ENCODE measurements around the gene RCE1.

RCE1 gene

DNA sequence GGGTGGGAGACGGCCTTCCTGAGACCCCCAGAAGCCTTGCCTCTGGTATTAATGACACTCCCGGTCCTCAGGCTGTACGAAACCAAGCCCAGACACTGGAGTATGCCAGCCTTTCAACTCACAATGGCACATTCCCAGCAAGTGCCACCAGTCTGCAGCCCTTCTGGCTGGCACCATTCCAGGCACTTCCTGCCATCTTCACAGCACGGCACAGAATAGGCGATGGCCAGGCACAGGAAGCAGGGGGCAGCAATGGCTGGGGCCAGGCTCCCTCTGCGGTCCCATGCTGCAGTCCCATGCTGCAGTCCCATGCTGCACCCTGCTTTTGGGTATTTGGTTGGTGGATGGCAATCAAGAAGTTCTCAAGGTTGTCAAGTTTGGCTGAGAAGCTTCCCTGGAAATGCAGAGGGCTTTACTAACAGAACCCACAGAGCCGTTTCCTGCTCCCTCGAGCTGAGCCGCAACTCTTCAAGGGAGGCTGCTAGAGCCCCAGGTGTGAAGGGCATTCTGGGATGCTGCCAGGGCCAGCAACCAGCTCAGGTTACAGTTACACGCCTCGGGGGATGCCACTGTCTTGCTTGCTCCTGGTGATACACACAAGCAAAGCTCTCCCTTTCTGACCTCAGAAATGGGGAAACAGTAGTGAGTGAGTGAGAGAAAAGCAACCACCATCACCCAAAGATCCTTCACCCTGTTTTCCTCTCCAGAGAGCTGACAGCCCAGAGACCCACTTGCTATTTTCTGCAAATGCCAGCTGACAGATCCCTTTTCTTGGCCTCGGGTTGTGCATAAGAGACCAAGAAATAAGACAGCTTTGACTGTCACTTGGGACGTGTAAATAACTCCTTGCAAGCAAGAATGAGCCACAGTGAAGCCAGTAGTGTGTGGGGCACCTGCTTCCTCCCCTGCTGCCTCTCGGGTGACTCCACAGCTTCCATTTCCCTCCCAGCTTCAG is 37.5 kb downstream of the RCE1 start:
- Mint-ChIP-seq H3K27me3 (ENCODE audit: low read depth, poor library complexity) (peaks cover 6% of the 10 kb centered on the region), H3K4me1 (peaks cover 81% of the 10 kb centered on the region), H3K27ac (peak overlapping the region; percentile 36), H3K36me3 (ENCODE audit: low read depth) (no peaks in the 10 kb centered on the region), H3K4me3 (peak overlapping the region; percentile 40), H3K9me3 (no peaks in the 10 kb centered on the region)
- TF ChIP-seq, protein P1, sequence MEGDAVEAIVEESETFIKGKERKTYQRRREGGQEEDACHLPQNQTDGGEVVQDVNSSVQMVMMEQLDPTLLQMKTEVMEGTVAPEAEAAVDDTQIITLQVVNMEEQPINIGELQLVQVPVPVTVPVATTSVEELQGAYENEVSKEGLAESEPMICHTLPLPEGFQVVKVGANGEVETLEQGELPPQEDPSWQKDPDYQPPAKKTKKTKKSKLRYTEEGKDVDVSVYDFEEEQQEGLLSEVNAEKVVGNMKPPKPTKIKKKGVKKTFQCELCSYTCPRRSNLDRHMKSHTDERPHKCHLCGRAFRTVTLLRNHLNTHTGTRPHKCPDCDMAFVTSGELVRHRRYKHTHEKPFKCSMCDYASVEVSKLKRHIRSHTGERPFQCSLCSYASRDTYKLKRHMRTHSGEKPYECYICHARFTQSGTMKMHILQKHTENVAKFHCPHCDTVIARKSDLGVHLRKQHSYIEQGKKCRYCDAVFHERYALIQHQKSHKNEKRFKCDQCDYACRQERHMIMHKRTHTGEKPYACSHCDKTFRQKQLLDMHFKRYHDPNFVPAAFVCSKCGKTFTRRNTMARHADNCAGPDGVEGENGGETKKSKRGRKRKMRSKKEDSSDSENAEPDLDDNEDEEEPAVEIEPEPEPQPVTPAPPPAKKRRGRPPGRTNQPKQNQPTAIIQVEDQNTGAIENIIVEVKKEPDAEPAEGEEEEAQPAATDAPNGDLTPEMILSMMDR (IDR thresholded peaks at IDR 0.05): no peak
- no peak for DNase-seq

DNA sequence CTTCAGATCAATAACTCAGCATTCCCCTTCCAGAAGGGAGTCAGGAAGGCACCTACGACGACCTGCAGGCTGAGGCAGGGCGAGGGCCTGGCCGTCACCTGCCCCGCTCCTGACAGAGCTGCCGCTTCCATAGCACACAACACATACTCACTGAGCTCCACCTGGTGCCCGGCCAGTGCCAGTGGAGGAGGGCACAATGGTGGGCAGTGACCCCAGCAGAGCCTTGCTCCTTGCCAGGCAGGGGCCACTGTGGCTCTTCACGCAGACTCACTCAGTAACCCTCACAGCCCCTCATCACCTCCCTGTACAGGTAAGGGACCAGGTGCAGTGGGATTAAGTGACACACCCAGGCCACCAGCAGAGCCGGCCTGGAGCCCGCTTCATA is 38.2 kb downstream of the RCE1 start:
- H3K4me1 Mint-ChIP-seq: peaks cover 81% of the 10 kb centered on the region
- H3K27me3 Mint-ChIP-seq (ENCODE audit: low read depth, poor library complexity): peaks cover 8% of the 10 kb centered on the region
- no peaks in the 10 kb centered on the region for H3K9me3 Mint-ChIP-seq
- peak overlapping the region; percentile 36 for H3K27ac Mint-ChIP-seq
- peaks cover 3% of the 10 kb centered on the region for H3K36me3 Mint-ChIP-seq (ENCODE audit: low read depth)
- H3K4me3 Mint-ChIP-seq: peak overlapping the region; percentile 40
- TF ChIP-seq, protein P1 (IDR thresholded peaks at IDR 0.05): no peak
- DNase-seq: no peak

DNA sequence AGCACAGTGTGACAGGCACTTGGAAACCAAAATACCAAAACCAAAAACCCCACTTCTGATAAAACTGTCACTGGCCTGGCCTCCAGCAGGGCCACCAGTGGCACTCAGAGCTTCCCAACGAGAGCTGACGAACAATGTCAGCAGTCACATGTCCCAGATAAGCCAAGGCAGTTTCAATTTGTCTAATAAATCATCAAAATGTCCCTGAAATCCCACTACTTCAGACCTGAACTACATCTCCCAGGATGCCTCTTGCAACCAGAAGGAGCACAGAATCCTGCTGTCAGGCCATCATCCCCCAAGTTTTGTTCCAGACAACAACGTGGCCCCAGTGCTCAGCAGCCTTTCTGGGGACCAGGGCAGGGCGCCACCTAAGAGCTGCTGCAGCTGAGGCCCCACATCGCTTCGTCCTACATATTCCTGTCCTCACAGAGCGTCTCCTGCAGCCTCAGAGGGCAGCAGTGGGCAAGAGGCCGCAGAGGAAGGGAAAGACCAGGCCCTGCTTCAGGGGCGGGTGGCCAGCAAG is 38.7 kb downstream of the RCE1 start:
- H3K9me3 Mint-ChIP-seq: no peaks in the 10 kb centered on the region
- peak overlapping the region; percentile 14 for H3K4me3 Mint-ChIP-seq
- TF ChIP-seq, protein P1 (IDR thresholded peaks at IDR 0.05): no peak
- peaks cover 79% of the 10 kb centered on the region for H3K4me1 Mint-ChIP-seq
- H3K27ac Mint-ChIP-seq: peak overlapping the region; percentile 36
- DNase-seq: no peak
- H3K27me3 Mint-ChIP-seq (ENCODE audit: low read depth, poor library complexity): peaks cover 8% of the 10 kb centered on the region
- H3K36me3 Mint-ChIP-seq (ENCODE audit: low read depth): peaks cover 4% of the 10 kb centered on the region

DNA sequence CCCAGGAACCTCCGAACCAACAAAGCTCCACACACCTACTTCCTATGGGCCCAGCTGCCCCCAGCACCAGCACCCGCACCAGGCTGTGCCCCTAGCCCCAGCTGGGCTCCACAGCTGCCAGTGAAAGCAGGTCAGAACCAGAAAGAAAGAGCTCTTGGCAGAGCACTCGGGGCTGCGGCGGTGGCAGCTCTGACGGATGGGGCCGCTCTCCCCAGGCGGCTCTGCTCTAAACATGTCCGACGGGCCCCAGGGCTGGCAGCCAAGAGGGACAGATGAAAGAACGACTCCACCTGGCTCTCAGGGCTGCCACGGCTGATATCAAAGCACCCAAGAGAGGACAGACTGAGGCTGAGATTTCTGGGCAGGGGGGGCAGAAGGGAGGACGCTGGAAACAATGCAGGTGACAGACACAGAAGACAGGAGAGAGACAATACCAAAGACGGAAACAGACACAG is 39.3 kb downstream of the RCE1 start:
- DNase-seq: no peak
- H3K4me1 Mint-ChIP-seq: peaks cover 79% of the 10 kb centered on the region

DNA sequence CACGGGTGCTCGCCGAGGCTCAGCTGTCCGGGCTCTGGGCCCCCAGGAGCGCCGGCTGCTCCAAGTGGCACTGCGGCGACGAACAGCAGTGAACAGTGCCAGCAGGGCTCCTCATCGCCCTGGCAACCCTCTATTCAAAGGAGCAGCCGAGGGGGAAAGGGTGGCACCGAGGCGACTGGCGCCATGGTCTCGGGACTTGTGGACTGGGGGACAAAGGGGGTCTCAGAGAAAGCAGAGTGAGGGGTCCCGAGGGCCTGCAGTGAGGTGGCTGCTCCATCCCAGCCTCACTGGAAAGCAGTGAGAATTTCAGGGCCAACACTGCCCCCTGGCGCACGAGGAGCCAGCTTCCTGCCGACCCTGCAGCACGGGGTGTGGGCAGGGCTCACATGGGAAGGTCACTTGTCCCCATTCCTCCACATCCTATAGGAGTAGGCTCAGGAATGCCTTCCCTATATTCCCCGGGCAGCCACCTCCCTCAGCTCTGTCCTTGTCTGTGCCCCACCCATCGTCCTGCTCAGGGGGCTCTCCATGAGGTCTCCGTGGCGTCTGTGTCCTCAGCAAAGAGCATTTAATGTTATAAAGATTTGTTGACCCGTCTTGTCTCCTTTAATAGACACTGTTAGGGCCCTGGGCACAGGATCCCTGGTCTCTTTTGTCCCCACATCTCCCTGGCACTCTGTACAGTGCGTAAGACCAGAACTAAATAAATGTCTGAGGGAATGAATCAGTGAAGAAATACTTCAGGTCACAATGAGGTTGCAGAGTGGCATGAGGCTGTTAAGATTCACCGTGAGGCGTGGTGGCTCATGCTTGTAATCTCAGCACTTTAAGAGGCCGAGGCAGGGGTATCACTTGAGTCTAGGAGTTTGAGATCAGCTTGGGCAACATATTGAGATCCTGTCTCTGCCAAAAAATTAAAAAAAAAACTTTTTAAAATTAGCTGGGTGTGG is 40.0 kb downstream of the RCE1 start:
- Mint-ChIP-seq H3K27me3 (ENCODE audit: low read depth, poor library complexity) (peaks cover 8% of the 10 kb centered on the region), H3K4me3 (no peak overlapping the region), H3K27ac (no peak overlapping the region), H3K36me3 (ENCODE audit: low read depth) (peaks cover 4% of the 10 kb centered on the region), H3K9me3 (no peaks in the 10 kb centered on the region), H3K4me1 (peaks cover 78% of the 10 kb centered on the region)
- TF ChIP-seq, protein P1 (IDR thresholded peaks at IDR 0.05): peak; percentile 71
- peak; percentile 84 for DNase-seq

More for the DNA sequence above, 39.3 kb downstream of the RCE1 start:
- Mint-ChIP-seq H3K27me3 (ENCODE audit: low read depth, poor library complexity) (peaks cover 8% of the 10 kb centered on the region), H3K4me3 (no peak overlapping the region), H3K36me3 (ENCODE audit: low read depth) (peaks cover 4% of the 10 kb centered on the region), H3K9me3 (no peaks in the 10 kb centered on the region), H3K27ac (peak overlapping the region; percentile 94)
- TF ChIP-seq, protein P1 (IDR thresholded peaks at IDR 0.05): no peak
